ENCODE data around the gene VPS4A.
"Not testable (repeated sequence)": the region's sequence is repeated elsewhere in the genome, so short reads cannot be mapped to it uniquely, and the experiment has no call there.

VPS4A gene

DNA sequence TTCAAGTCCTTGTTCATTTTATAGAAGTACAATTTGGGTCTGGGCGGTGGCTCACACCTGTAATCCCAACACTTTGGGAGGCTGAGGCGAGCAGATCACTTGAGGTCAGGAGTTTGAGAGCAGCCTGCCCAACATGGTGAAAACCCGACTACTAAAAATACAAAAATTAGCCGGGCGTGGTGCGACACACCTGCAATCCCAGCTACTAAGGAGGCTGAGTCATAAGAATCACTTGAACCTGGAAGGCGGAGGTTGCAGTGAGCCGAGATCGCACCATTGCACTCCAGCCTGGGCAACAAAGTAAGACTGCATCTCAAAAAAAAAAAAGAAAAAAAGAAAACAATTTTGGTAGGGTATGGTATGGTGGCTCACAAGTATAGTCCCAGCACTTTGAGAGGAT is 48.9 kb downstream of the VPS4A start:
- H3K9me3 Mint-ChIP-seq = not testable (repeated sequence)

GRCh38 chr16:69363281-69363717 is 52.1 kb downstream of the VPS4A start:
- no peak overlapping the region for H3K4me3 Mint-ChIP-seq
- no peak for ATAC-seq
- H3K9me3 Mint-ChIP-seq = no peaks in the 10 kb centered on the region
- H3K36me3 Mint-ChIP-seq = peaks cover 56% of the 10 kb centered on the region
- no peak for DNase-seq (ENCODE audit: low spot score in 2 of 2)
- H3K4me1 Mint-ChIP-seq = peaks cover 44% of the 10 kb centered on the region
- peak overlapping the region; percentile 80 for H3K27ac Mint-ChIP-seq

More for the DNA sequence above, 48.9 kb downstream of the VPS4A start:
- not testable (repeated sequence) for H3K4me3 Mint-ChIP-seq; ATAC-seq; DNase-seq (ENCODE audit: low spot score in 2 of 2); H3K27ac Mint-ChIP-seq
- peaks cover 26% of the 10 kb centered on the region for H3K4me1 Mint-ChIP-seq
- H3K36me3 Mint-ChIP-seq = peaks cover 24% of the 10 kb centered on the region

GRCh38 chr16:69364088-69364487 is 52.9 kb downstream of the VPS4A start:
- no peak for ATAC-seq
- no peak for DNase-seq (ENCODE audit: low spot score in 2 of 2)
- Mint-ChIP-seq H3K4me3 (no peak overlapping the region), H3K27ac (peak overlapping the region; percentile 80), H3K4me1 (peaks cover 44% of the 10 kb centered on the region), H3K36me3 (peaks cover 64% of the 10 kb centered on the region), H3K9me3 (no peaks in the 10 kb centered on the region)

- H3K27ac Mint-ChIP-seq = peak overlapping the region; percentile 27
- peaks cover 58% of the 10 kb centered on the region for H3K4me1 Mint-ChIP-seq
- no peaks in the 10 kb centered on the region for H3K9me3 Mint-ChIP-seq
- ATAC-seq = no peak
- no peak for DNase-seq (ENCODE audit: low spot score in 2 of 2)
- H3K4me3 Mint-ChIP-seq = no peak overlapping the region
- H3K36me3 Mint-ChIP-seq = peaks cover 82% of the 10 kb centered on the region
Measured at GRCh38 chr16:69365901-69366300, 54.8 kb downstream of the VPS4A start.

GRCh38 chr16:69366431-69366830 is 55.3 kb downstream of the VPS4A start:
- Mint-ChIP-seq H3K4me3 (no peak overlapping the region), H3K4me1 (peaks cover 55% of the 10 kb centered on the region), H3K9me3 (no peaks in the 10 kb centered on the region), H3K27ac (peak overlapping the region; percentile 27), H3K36me3 (peaks cover 87% of the 10 kb centered on the region)
- DNase-seq (ENCODE audit: low spot score in 2 of 2) (no peak), ATAC-seq (peak; percentile 83)

DNA sequence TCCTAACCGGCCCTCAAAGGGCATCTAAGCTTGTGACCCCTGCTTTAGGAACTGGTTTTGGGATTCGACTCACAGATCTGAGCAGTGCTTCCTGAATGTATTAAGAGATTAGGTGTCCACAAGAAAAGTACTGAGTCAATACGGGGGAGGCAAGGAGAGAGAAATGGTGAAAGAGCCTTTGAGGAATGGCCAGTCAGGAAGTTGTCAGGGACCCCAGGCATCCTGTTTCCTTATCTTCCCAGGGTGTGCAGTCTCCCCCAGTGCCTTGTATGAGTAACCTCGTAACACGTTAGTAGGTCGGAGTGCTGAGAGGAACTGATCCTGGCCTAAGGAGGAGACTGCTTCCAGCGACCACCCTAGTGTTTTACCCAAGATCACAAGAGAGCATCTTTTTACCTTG is 56.8 kb downstream of the VPS4A start:
- peaks cover 100% of the 10 kb centered on the region for H3K36me3 Mint-ChIP-seq
- H3K4me1 Mint-ChIP-seq = peaks cover 45% of the 10 kb centered on the region
- no peak overlapping the region for H3K4me3 Mint-ChIP-seq
- DNase-seq (ENCODE audit: low spot score in 2 of 2) = no peak
- H3K27ac Mint-ChIP-seq = peak overlapping the region; percentile 32
- ATAC-seq = no peak
- no peaks in the 10 kb centered on the region for H3K9me3 Mint-ChIP-seq

DNA sequence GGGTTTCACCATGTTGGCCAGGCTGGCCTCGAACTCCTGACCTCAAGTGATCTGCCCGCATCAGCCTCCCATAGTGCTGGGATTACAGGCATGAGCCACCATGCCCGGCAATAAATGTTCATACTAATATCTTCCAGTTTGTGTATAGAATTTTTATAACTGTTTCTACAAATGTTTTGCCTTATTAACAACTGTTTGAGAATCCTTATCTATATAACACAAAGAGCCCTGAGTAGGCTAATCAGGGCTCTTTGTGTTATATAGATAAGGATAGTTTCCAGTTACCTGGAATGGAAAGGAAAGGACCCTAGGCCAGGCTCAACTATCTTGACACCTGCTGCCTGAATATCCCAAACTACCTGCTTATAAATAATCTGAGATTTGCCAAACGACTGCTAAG is 57.7 kb downstream of the VPS4A start:
- DNase-seq (ENCODE audit: low spot score in 2 of 2) (no peak), ATAC-seq (no peak)
- Mint-ChIP-seq H3K4me3 (no peak overlapping the region), H3K9me3 (no peaks in the 10 kb centered on the region), H3K36me3 (peaks cover 100% of the 10 kb centered on the region), H3K27ac (no peak overlapping the region), H3K4me1 (peaks cover 40% of the 10 kb centered on the region)

DNA sequence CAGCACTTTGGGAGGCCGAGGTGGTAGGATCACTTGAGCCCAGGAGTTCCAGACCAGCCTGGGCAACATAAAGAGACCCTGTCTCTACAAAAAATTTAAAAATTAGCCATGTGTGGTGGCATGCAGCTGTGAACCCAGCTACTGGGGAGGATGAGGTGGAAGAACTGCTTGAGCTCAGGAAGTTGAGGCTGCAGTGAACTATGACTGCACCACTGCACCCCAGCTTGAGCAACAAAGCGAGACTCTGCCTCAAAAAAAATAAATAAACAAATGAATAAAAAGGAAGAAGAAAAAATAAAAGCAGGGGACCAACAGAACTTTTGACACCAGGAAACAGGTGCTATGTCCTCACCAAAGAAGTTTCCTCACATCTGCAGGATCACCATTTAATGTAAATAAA is 60.4 kb downstream of the VPS4A start:
- Mint-ChIP-seq H3K36me3 (peaks cover 85% of the 10 kb centered on the region), H3K4me3 (no peak overlapping the region), H3K27ac (peak overlapping the region; percentile 73), H3K9me3 (no peaks in the 10 kb centered on the region), H3K4me1 (peaks cover 19% of the 10 kb centered on the region)
- no peak for ATAC-seq
- DNase-seq (ENCODE audit: low spot score in 2 of 2) = no peak

GRCh38 chr16:69373019-69373418 is 61.9 kb downstream of the VPS4A start:
- H3K4me3 Mint-ChIP-seq = no peak overlapping the region
- DNase-seq (ENCODE audit: low spot score in 2 of 2) (no peak), ATAC-seq (no peak)
- H3K36me3 Mint-ChIP-seq = peaks cover 85% of the 10 kb centered on the region
- H3K27ac Mint-ChIP-seq = peak overlapping the region; percentile 52
- no peaks in the 10 kb centered on the region for H3K9me3 Mint-ChIP-seq
- H3K4me1 Mint-ChIP-seq = peaks cover 13% of the 10 kb centered on the region

Data from stimulated activated effector memory CD8-positive, alpha-beta T cell treated with anti-CD3 and anti-CD28 coated beads, Interleukin-12 subunit alpha, Interleukin-12 subunit beta, amount 100 ng/mL, for 72 hours (primary cell).